NCI-H524 (cell line): ENCODE data around the gene GSE1.
A peak's percentile ranks its signal among the peaks of the same experiment; 100 is the strongest.

Source experiments
- DNase-seq, 2 experiments: peaks; one replicate each; lab custom pipeline; 2025; lab: John Stamatoyannopoulos, UW

Gene GSE1

GRCh38 chr16:85658504-85659326 lies 45.6 kb downstream of the GSE1 start:
- no peak for DNase-seq

- DNase-seq, result no peak
Observed at GRCh38 chr16:85659336-85659735, 46.2 kb downstream of the GSE1 start.

- DNase-seq, result peak; percentile 67 to 72
Observed at GRCh38 chr16:85659805-85660511, 46.8 kb downstream of the GSE1 start.

GRCh38 chr16:85660843-85661739 lies 48.0 kb downstream of the GSE1 start:
- no peak for DNase-seq

GRCh38 chr16:85661740-85662481 lies 48.8 kb downstream of the GSE1 start:
- no peak for DNase-seq

GRCh38 chr16:85662482-85662812 lies 49.3 kb downstream of the GSE1 start:
- no peak for DNase-seq

- no peak for DNase-seq
Observed at GRCh38 chr16:85662976-85663830, 50.1 kb downstream of the GSE1 start.

- DNase-seq, result no peak
Observed at GRCh38 chr16:85663891-85664321, 50.8 kb downstream of the GSE1 start.

- no peak for DNase-seq
Observed at GRCh38 chr16:85664580-85665372, 51.7 kb downstream of the GSE1 start.

GRCh38 chr16:85665373-85665740 lies 52.2 kb downstream of the GSE1 start:
- no peak for DNase-seq

- no peak for DNase-seq
Observed at GRCh38 chr16:85665929-85666328, 52.8 kb downstream of the GSE1 start.

GRCh38 chr16:85667261-85667660 lies 54.1 kb downstream of the GSE1 start:
- no peak for DNase-seq

GRCh38 chr16:85667841-85668413 lies 54.8 kb downstream of the GSE1 start:
- no peak for DNase-seq

- no peak for DNase-seq
Observed at GRCh38 chr16:85668676-85669424, 55.7 kb downstream of the GSE1 start.

GRCh38 chr16:85670840-85671239 lies 57.7 kb downstream of the GSE1 start:
- DNase-seq, result no peak

GRCh38 chr16:85673529-85674417 lies 60.7 kb downstream of the GSE1 start:
- peak; percentile 81 to 91 for DNase-seq

GRCh38 chr16:85674418-85674755 lies 61.3 kb downstream of the GSE1 start:
- no peak for DNase-seq

GRCh38 chr16:85674828-85675227 lies 61.7 kb downstream of the GSE1 start:
- no peak for DNase-seq
